AG04450 (cell line): ENCODE data around the gene SAMD7. TPM values are rescaled to one million over a fixed set of nuclear protein-coding genes. Genes with fewer than 3 reads are reported as not detected.
A peak's percentile ranks its signal among the peaks of the same experiment; 100 is the strongest.

Source experiments
- CTCF ChIA-PET: fragments of 300-600, 350-600 bp; formaldehyde crosslinking; extraction: SDS; loops from one replicate; lab custom pipeline; 2022; ENCODE audit warnings: antibody characterized with exemption, inconsistent platforms; lab: Charles Lee
- POLR2A ChIA-PET: fragments of 350-600 bp; formaldehyde crosslinking; extraction: SDS; loops from one replicate; lab custom pipeline; 2021; ENCODE audit warnings: antibody characterized with exemption, inconsistent platforms; lab: Yijun Ruan, JAX
- DNase-seq: peaks from one replicate; pipeline ENCODE4 v3.0.0-alpha.2; 2011; ENCODE audit warnings: low read depth, low spot score
- H3K27ac ChIP-seq: one replicate; pipeline ENCODE4 v1.5.1; 2012; ENCODE audit warnings: low read depth, low read length, control low read depth
- H3K27me3 ChIP-seq: one replicate; pipeline ENCODE4 v1.6.0; 2012; ENCODE audit warnings: low read length; ENCODE audit not compliant: control insufficient read depth, insufficient read depth
- H3K4me3 ChIP-seq: 2 replicates; pipeline ENCODE4 v1.5.1; 2011; ENCODE audit warnings: mild to moderate bottlenecking, low read depth, low read length, control low read depth
- H3K9me3 ChIP-seq: 2 replicates; pipeline ENCODE4 v1.5.1; 2012; ENCODE audit warnings: low read length; ENCODE audit not compliant: control insufficient read depth, insufficient read depth
- polyA plus RNA-seq: library from polyadenylated mRNA; depleted of rRNA; stranded (reverse); fragments of >200 nt; gene quantifications from 2 replicates; pipeline ENCODE4 v1.2.3, GENCODE V29; 2011
- TF ChIP-seq, protein P1 (sequence below): IDR thresholded peaks from 2 replicates; pipeline ENCODE4 v1.5.1; 2011; ENCODE audit warnings: low read depth, low read length, control low read depth, inconsistent platforms

SAMD7 gene
- polyA plus RNA-seq, 1 experiment, result not detected

- Histone ChIP-seq H3K9me3 (no peaks in the 10 kb centered on the region), H3K4me3 (no peak overlapping the region), H3K27ac (no peak overlapping the region), H3K27me3 (no peaks in the 10 kb centered on the region)
- TF ChIP-seq, protein P1, sequence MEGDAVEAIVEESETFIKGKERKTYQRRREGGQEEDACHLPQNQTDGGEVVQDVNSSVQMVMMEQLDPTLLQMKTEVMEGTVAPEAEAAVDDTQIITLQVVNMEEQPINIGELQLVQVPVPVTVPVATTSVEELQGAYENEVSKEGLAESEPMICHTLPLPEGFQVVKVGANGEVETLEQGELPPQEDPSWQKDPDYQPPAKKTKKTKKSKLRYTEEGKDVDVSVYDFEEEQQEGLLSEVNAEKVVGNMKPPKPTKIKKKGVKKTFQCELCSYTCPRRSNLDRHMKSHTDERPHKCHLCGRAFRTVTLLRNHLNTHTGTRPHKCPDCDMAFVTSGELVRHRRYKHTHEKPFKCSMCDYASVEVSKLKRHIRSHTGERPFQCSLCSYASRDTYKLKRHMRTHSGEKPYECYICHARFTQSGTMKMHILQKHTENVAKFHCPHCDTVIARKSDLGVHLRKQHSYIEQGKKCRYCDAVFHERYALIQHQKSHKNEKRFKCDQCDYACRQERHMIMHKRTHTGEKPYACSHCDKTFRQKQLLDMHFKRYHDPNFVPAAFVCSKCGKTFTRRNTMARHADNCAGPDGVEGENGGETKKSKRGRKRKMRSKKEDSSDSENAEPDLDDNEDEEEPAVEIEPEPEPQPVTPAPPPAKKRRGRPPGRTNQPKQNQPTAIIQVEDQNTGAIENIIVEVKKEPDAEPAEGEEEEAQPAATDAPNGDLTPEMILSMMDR, result no peak
- ChIA-PET POLR2A (no interaction called here), CTCF (no interaction called here)
- peak; percentile 1 for DNase-seq
Observed at GRCh38 chr3:169886671-169887070, 24.7 kb upstream of the SAMD7 start.

DNA sequence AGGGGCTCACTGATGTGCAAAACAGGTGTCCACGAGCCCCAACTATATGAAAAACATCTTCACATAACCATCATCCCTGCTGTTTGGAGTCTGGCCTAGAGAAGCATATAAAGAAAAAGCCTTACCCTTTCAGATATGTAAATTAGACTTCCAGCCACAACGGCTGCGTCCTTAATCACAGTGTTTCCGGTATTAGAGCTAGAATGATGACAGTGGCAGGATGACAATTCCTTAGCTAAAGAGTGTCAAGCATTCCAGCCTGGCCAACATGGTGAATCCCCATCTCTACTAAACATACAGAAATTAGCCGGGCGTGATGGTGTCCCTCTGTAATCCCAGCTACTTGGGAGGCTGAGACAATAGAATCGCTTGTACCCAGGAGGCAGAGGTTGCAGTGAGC is 19.5 kb upstream of the SAMD7 start:
- Histone ChIP-seq H3K9me3 (no peaks in the 10 kb centered on the region), H3K27me3 (no peaks in the 10 kb centered on the region), H3K4me3 (no peak overlapping the region), H3K27ac (no peak overlapping the region)
- TF ChIP-seq, protein P1, result no peak
- no peak for DNase-seq
- POLR2A ChIA-PET, result no interaction called here
- CTCF ChIA-PET, result no interaction called here

DNA sequence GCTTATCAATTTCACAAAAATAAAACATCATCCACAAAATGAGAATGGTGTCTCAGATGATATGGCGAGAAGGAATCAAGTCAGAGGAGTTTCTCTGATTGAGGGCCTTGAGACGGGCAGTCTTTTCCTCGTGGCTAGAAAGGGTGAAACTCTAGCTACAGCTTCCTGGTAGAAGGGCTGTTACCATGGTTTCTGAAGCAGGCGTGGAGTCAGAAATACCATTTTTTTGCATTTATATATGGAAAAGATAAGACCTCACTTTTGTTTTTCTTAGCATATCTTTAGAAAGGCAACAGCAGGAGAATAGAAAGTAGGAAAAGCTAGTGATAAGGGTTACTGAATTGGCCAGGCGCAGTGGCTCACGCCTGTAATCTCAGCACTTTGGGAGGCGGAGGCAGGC is 17.3 kb upstream of the SAMD7 start:
- no peaks in the 10 kb centered on the region for H3K27me3 ChIP-seq
- H3K27ac ChIP-seq, result no peak overlapping the region
- TF ChIP-seq, protein P1, result no peak
- H3K4me3 ChIP-seq, result no peak overlapping the region
- CTCF ChIA-PET, result no interaction called here
- no peaks in the 10 kb centered on the region for H3K9me3 ChIP-seq
- no peak for DNase-seq
- POLR2A ChIA-PET, result no interaction called here

GRCh38 chr3:169895072-169895471 is 16.3 kb upstream of the SAMD7 start:
- no peaks in the 10 kb centered on the region for H3K27me3 ChIP-seq
- H3K9me3 ChIP-seq, result no peaks in the 10 kb centered on the region
- DNase-seq, result no peak
- ChIA-PET POLR2A (no interaction called here), CTCF (no interaction called here)
- H3K4me3 ChIP-seq, result no peak overlapping the region
- TF ChIP-seq, protein P1, result no peak
- H3K27ac ChIP-seq, result no peak overlapping the region

DNA sequence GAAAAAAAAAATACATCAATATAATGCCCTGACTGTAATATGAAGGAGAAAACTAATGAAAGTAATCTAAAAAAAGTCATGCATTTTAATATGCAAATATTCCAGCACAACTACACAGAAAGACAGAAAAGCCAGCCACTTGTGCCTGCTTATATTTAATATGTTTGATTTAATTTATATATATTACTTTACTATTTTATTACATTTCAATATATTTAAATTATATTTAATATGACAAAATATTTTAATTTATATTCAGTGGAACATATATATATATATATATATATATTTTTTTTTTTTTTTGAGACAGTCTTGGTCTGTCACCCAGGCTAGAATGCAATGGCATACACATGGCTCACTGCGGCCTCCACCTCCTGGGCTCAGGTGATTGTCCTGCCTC is 14.1 kb upstream of the SAMD7 start:
- TF ChIP-seq, protein P1, result no peak
- ChIA-PET POLR2A (no interaction called here), CTCF (no interaction called here)
- Histone ChIP-seq H3K9me3 (peaks cover 7% of the 10 kb centered on the region; the same call in 1 of the 2 replicates), H3K4me3 (no peak overlapping the region), H3K27ac (no peak overlapping the region), H3K27me3 (no peaks in the 10 kb centered on the region)
- no peak for DNase-seq
